Activated T-helper 1 cell treated with anti-CD3 and anti-CD28 coated beads, Interleukin-12 subunit alpha, Interleukin-12 subunit beta, Interleukin-2, Interleukin-4 antibody, amounts not matched to agents 30 ng/mL and 10 ng/mL and 1 ng/mL, durations not matched to agents 14 hours and 24 hours and 36 hours (primary cell): ENCODE measurements around the gene LOXHD1. TPM values are rescaled to one million over a fixed set of nuclear protein-coding genes. Genes with fewer than 3 reads are reported as not detected.

Experiments used
- DNase-seq: peaks from one replicate; pipeline ENCODE4 v3.0.0; 2021; ENCODE audit warnings: low spot score
- H3K27ac Mint-ChIP-seq: one replicate; pipeline ENCODE4 v1.8.0; 2021; ENCODE audit warnings: mild to moderate bottlenecking, mixed read lengths
- H3K27me3 Mint-ChIP-seq: one replicate; pipeline ENCODE4 v1.8.0; 2022; ENCODE audit warnings: mild to moderate bottlenecking, moderate library complexity, mixed read lengths; ENCODE audit not compliant: insufficient read depth
- H3K36me3 Mint-ChIP-seq: one replicate; pipeline ENCODE4 v1.8.0; 2021; ENCODE audit warnings: low read depth, mixed read lengths
- H3K4me1 Mint-ChIP-seq: one replicate; pipeline ENCODE4 v1.8.0; 2021; ENCODE audit warnings: low read depth, mixed read lengths
- H3K4me3 Mint-ChIP-seq: one replicate; pipeline ENCODE4 v1.8.0; 2021; ENCODE audit warnings: mild to moderate bottlenecking, moderate library complexity, mixed read lengths
- H3K9me3 Mint-ChIP-seq: one replicate; pipeline ENCODE4 v1.8.0; 2021; ENCODE audit warnings: mixed read lengths
- intact Hi-C: fragments of 100-400 bp; cut with micrococcal nuclease; formaldehyde crosslinking; loops from one replicate; pipeline ENCODE4 v1.15.1; 2024
- total RNA-seq: library from RNA; stranded (reverse); gene quantifications from 2 replicates; pipeline ENCODE4 v1.2.3, GENCODE V29; 2022

LOXHD1 gene
- total RNA-seq, 1 donor from 2014 or later = not detected

DNA sequence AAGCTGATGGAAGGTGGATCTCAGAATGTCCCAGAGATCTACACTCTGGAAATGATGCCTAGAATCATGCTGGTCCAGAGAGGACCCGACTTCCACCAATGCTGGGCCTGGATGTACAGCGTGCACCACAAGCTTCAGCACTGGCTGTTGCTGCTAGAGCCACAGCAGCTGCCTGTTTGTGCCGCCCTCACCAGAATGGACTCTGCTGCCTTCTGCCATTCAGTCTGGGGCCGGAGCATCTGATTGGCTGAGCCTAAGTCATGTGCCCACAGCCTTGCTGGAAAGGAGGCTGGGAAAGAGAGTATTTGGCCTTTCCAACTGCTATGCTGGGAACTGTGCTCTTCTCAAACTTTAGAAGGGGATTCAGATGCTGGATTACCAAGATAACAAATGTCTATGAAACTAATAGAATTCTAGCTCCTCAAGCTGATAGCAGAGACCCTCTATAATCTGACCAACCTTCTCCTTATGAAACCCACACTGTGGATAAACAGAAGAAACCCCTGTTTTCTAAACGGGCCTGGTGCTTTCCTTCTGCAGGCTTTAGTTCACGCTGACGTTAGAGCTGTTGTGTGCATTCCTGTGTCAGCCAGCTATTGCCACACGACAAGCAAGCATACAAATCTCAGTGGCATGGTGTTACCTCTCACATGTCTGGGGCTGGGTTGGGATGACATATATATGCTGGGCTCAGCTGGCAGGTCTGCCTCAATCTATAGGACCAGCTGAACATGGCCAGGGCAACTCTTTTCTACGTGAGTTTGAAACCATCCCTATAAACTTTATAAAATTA lies 4.1 kb upstream of the LOXHD1 start:
- Mint-ChIP-seq H3K36me3 (no peaks in the 10 kb centered on the region), H3K4me3 (no peak overlapping the region), H3K27ac (no peak overlapping the region), H3K9me3 (no peaks in the 10 kb centered on the region), H3K4me1 (no peaks in the 10 kb centered on the region), H3K27me3 (peaks cover 3% of the 10 kb centered on the region)
- intact Hi-C loops = no loop called here
- no peak for DNase-seq

DNA sequence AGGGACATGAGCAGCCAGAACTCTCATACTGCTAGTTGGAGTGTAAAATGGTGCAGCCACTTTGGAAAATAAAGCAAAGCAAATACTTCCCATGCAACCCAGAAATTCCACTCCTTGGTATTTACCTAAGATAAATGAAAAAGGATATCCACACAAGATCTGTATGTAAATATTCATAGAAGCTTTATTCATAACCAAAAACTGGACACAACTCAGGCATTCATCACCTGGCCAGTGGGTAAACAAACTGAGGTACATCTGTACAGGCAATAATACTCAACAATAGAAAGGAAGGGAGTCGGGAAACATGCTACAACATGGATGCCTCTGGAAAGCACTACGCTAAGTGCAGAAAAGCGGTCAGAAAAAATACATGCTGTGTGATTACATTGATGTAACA lies 2.5 kb upstream of the LOXHD1 start:
- Mint-ChIP-seq H3K9me3 (no peaks in the 10 kb centered on the region), H3K4me3 (no peak overlapping the region), H3K36me3 (no peaks in the 10 kb centered on the region), H3K27ac (no peak overlapping the region), H3K4me1 (no peaks in the 10 kb centered on the region), H3K27me3 (peaks cover 3% of the 10 kb centered on the region)
- DNase-seq = no peak
- intact Hi-C loops = loop anchor here (2.0 to 10.0 kb wide), 2 partner anchors 179 to 995 kb away; no protein-coding TSS in a partner anchor

DNA sequence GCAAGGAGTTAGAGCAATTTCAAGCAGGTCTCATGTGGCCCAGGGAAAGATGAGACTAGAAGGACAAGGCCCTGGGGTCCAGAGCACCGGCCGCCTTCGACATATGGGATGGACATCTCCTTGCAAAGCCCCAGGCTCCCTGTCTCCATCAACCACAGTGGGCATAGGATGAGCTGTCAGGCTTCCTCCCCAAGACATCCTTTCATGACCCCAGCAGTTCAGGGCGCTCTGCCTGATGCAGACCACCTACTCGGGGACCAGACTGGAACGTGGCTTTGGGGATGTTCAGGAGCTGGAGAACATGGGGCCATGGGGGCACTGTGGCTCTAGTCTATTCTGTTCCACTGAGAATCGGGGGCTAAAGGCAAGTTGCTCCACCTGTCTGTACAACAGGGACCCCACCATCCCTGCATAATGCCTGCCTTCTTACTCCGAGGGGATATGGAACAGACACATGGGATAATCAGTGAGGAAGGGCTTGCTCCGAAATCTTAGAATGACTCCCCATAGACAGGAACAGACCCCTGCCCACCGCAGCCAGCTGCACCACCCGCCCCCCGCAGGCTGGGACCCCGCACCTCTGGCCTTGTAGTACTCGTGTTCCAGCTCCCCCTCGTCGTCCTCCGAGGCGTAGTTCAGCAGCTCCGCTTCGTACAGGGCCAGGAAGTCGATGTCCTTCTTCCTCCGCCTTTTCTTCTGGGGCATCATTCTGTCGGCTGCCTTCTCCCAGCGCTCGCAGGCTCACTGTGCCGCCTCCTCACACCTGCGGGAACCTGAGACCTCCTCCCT lies 500 bp downstream of the LOXHD1 start:
- no peaks in the 10 kb centered on the region for H3K4me1 Mint-ChIP-seq
- H3K27me3 Mint-ChIP-seq = peaks cover 5% of the 10 kb centered on the region
- no peak overlapping the region for H3K4me3 Mint-ChIP-seq
- no peaks in the 10 kb centered on the region for H3K36me3 Mint-ChIP-seq
- no peaks in the 10 kb centered on the region for H3K9me3 Mint-ChIP-seq
- H3K27ac Mint-ChIP-seq = no peak overlapping the region
- DNase-seq = no peak
- intact Hi-C loops = loop anchor here (10.0 kb wide), 1 partner anchor 992 kb away; no protein-coding TSS in a partner anchor

DNA sequence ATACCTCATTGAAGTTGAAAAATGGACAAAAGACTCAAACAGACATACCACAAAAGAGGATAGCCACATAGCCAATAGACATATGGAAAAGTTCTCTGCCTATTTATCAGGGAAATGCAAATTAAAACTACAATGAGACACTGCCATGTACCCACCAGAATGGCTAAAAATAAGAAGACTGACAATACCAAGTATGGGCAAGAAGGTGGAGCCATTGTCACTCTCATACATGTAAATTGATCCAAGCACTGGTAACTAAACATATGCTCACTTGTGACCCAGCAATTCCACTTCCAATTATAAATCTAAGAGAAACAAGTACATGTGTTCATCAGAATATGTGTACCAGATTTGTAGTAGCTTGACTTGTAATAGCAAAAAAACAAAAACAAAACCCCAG lies 4.6 kb downstream of the LOXHD1 start:
- H3K27ac Mint-ChIP-seq = no peak overlapping the region
- H3K36me3 Mint-ChIP-seq = no peaks in the 10 kb centered on the region
- intact Hi-C loops = loop anchor here (10.0 kb wide), 1 partner anchor 988 kb away; no protein-coding TSS in a partner anchor
- no peaks in the 10 kb centered on the region for H3K4me1 Mint-ChIP-seq
- H3K4me3 Mint-ChIP-seq = no peak overlapping the region
- no peaks in the 10 kb centered on the region for H3K9me3 Mint-ChIP-seq
- DNase-seq = no peak
- peaks cover 7% of the 10 kb centered on the region for H3K27me3 Mint-ChIP-seq

DNA sequence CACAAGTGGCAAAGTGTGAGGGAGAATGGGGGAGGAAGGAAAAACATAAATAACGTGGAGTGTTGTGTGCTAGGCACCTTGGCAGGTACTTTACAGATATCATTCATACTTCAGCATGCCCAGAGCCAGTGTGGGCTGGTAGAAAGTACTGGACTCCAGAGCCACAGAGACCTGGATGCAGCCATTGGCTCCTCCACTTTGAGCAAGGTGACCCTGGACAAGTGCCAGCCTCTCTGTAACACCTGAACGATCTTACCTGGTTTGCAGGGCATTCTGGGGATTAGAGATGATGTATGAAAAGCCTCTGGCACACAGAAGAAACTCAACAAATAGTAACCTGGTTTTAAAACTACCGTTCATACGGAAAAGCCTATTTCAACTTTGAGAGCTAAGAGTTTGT lies 6.3 kb downstream of the LOXHD1 start:
- H3K4me1 Mint-ChIP-seq = no peaks in the 10 kb centered on the region
- no peak for DNase-seq
- no peaks in the 10 kb centered on the region for H3K36me3 Mint-ChIP-seq
- H3K9me3 Mint-ChIP-seq = no peaks in the 10 kb centered on the region
- intact Hi-C loops = loop anchor here (10.0 kb wide), 1 partner anchor 986 kb away; no protein-coding TSS in a partner anchor
- peaks cover 9% of the 10 kb centered on the region for H3K27me3 Mint-ChIP-seq
- H3K27ac Mint-ChIP-seq = no peak overlapping the region
- no peak overlapping the region for H3K4me3 Mint-ChIP-seq

DNA sequence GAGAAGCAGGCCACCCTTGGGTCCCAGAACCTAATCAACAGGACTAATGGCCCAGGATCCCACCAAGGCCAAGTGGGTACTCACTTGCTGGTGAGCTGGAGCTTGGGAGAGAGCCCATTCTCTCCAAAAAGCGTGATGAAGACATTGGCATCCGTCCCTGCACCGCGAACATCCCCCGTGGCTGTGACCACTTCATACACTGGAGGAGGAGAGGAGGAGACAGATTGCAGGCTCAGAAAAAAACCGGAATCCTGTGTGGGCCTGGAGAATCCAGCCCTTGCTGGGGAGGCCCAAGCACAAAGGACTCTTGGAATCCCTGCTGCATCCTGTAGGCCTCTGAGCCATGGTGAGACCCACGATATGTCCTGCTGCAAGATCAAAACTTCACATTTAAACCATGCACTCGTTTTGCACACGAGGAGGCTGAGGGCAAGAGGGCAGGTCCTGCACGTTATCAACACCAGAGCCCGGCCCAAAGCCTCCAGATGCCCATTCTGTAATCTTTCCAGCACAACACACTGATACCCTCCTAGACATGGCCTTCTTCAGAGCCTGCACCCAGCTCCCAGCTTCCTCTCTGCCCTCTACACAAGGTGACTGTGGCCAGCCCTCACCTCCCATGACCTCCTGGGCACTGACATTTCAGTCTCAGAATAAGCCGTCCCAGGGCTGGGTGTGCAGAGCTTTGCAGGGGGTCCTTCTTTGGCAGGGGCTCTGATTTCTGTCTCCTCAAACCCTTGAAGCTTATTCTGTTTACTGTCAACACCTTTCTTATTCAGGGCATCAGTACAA lies 7.8 kb downstream of the LOXHD1 start:
- no peaks in the 10 kb centered on the region for H3K4me1 Mint-ChIP-seq
- H3K27ac Mint-ChIP-seq = no peak overlapping the region
- no peaks in the 10 kb centered on the region for H3K36me3 Mint-ChIP-seq
- no peak for DNase-seq
- H3K9me3 Mint-ChIP-seq = no peaks in the 10 kb centered on the region
- intact Hi-C loops = no loop called here
- H3K27me3 Mint-ChIP-seq = peaks cover 10% of the 10 kb centered on the region
- no peak overlapping the region for H3K4me3 Mint-ChIP-seq

DNA sequence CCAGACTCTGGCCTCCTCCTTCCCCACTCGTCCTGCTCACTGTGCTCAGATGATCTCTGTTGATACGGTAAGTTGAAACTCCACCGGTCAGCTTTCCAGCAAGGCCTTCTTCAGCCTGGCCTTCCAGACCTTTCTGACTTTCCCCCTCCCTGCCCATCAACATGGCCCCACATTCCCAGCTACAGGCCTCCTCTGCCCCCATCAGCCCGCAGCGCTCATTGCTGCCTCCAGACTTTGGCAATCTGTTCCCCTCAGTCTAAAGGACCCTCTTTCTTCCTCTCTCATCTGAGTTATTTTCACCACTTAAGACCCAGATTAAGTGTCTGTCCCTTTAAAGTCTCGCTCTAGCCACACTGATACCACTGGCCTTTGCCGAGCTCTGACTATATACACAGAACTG lies 10.6 kb downstream of the LOXHD1 start:
- intact Hi-C loops = no loop called here
- Mint-ChIP-seq H3K9me3 (no peaks in the 10 kb centered on the region), H3K4me1 (no peaks in the 10 kb centered on the region), H3K36me3 (no peaks in the 10 kb centered on the region), H3K27ac (no peak overlapping the region), H3K4me3 (no peak overlapping the region), H3K27me3 (peaks cover 8% of the 10 kb centered on the region)
- DNase-seq = no peak

DNA sequence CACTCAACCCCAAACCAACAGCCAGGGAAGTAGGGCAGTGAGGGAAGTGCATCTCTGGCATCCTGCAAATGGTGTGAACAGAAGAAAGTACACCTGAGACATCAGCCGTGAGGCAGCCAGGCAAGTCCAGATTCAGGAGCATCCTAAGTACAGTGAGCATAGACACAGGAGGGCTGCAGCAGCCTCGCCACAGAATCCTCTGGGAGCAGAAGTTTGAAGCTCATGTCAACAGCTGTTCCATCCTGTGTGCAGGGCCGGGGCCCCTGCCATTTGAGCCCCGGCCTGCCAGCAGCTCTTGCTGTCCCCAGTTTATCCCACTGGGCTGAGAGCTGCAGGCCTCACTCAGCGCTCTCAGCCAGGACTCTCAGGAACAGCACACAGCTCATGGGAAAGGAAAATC lies 14.5 kb downstream of the LOXHD1 start:
- Mint-ChIP-seq H3K27ac (no peak overlapping the region), H3K4me3 (no peak overlapping the region), H3K4me1 (no peaks in the 10 kb centered on the region), H3K27me3 (peaks cover 5% of the 10 kb centered on the region), H3K36me3 (no peaks in the 10 kb centered on the region), H3K9me3 (no peaks in the 10 kb centered on the region)
- no peak for DNase-seq
- intact Hi-C loops = no loop called here

DNA sequence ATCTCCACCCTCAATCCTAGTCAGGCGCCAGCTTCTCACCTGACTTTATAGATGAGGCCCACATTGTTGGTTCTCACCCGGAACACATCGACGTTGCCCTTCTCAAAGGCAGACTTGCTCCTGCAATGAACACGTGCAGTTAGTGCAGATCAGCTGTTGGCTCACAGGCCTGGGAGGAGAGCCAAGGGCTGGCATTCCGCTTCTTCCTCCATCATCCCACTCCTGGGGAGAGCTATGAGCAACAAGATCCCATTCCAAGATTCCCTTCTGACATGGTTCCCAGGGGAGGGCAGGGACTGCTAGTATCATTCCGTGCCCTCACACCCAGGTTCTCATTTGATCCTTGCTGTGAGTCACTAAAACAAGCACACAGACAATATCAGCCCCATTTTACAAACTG lies 15.1 kb downstream of the LOXHD1 start:
- intact Hi-C loops = no loop called here
- Mint-ChIP-seq H3K36me3 (no peaks in the 10 kb centered on the region), H3K27me3 (peaks cover 4% of the 10 kb centered on the region), H3K9me3 (no peaks in the 10 kb centered on the region), H3K4me3 (no peak overlapping the region), H3K4me1 (no peaks in the 10 kb centered on the region), H3K27ac (no peak overlapping the region)
- no peak for DNase-seq

DNA sequence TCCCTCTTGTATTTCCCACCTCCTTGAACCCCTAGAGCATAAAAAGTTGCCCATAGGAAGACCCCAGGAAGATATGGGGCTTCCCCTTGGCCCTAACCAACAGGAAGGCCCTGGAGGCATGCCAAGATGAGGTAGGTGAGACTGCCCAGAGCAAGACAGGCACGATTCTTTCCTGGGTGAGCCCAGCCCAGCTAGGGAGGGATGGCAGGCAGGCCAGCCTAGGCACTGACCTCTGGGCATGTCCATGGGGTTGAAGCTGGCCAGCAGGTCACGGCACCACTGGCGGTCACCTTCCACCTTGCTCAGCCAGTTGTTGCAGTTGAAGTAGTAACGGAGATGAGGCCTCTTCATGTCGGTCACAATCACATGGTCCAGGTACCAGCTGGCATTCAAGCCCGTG lies 17.6 kb downstream of the LOXHD1 start:
- H3K27ac Mint-ChIP-seq = no peak overlapping the region
- no peaks in the 10 kb centered on the region for H3K4me1 Mint-ChIP-seq
- no peak overlapping the region for H3K4me3 Mint-ChIP-seq
- no peaks in the 10 kb centered on the region for H3K36me3 Mint-ChIP-seq
- peaks cover 4% of the 10 kb centered on the region for H3K27me3 Mint-ChIP-seq
- H3K9me3 Mint-ChIP-seq = no peaks in the 10 kb centered on the region
- intact Hi-C loops = no loop called here
- DNase-seq = no peak

DNA sequence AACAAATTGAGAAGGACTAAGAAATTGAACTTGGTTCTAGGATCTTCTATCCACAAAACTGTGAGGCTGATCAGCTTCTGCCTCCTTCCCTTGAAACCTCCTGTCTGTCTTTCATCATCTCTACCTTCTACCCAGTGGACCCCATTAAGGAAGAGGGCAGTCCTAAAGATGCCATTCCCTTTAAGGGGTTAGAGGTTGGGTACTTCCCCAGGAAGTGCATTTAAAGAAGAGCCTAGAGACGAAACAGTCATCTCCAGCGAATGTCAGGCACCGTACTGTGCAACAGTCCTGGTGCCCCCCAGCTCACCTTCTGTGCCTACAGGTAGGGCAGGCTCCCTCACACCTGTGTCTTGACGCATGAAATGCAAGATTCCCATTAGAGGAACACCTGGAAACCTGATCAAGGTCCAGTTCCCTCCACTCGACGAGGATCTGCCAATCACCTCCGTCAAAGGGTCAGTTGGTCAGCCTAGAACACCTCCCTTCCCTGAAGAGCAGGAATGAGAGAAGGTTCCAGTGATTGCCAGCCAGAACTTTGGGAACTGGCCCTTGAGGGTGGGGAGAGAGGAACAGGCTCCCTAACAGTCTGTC lies 20.9 kb downstream of the LOXHD1 start:
- no peak for DNase-seq
- Mint-ChIP-seq H3K36me3 (no peaks in the 10 kb centered on the region), H3K27ac (no peak overlapping the region)

DNA sequence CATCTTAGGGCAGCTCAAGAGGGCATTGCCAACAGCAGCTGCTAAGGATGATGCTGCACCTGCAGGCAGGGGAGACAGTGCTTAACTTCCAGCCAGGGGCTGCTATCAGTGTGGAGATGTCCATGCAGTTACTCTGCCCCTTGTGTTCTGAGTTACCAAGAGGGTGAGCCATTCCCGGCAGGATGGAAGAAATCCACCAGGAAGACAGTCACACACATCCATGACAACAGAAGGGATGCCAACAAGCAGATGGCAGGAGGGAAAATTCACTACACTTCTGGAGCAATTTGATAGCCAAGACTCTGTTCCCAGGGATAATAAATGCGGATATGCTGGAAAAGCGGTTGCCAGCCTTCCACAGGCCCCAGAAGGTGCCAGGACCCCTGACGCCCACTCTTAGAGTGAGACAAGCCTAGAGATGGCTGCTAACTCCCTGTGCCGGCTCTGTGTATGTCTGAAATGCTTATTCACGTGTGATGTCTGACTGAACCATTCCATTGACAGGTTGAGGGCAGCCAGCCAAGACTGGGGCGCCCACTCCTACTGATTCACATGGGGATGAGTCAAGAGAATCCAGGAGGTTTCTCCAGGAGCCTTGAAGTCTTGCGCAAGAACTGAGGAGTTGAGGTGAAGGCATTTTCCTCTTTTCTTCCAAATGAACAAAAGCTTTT lies 24.5 kb downstream of the LOXHD1 start:
- no peak overlapping the region for H3K27ac Mint-ChIP-seq
- intact Hi-C loops = no loop called here
- H3K9me3 Mint-ChIP-seq = peaks cover 6% of the 10 kb centered on the region
- no peaks in the 10 kb centered on the region for H3K36me3 Mint-ChIP-seq
- DNase-seq = no peak
- H3K4me3 Mint-ChIP-seq = no peak overlapping the region
- peaks cover 8% of the 10 kb centered on the region for H3K4me1 Mint-ChIP-seq
- peaks cover 7% of the 10 kb centered on the region for H3K27me3 Mint-ChIP-seq

More for the DNA sequence above, 20.9 kb downstream of the LOXHD1 start:
- Mint-ChIP-seq H3K4me3 (no peak overlapping the region), H3K4me1 (no peaks in the 10 kb centered on the region), H3K27me3 (peaks cover 4% of the 10 kb centered on the region), H3K9me3 (peaks cover 2% of the 10 kb centered on the region)
- intact Hi-C loops = no loop called here
